CD4-positive, alpha-beta T cell treated with Interleukin-6 for 4 hours (primary cell): ENCODE results near the gene ITGB2.
A peak's percentile ranks its signal among the peaks of the same experiment; 100 is the strongest.

Experiments used
- DNase-seq: peaks from one replicate; pipeline ENCODE4 v3.0.0-alpha.2; 2020; ENCODE audit warnings: mixed read lengths

Gene ITGB2

DNA sequence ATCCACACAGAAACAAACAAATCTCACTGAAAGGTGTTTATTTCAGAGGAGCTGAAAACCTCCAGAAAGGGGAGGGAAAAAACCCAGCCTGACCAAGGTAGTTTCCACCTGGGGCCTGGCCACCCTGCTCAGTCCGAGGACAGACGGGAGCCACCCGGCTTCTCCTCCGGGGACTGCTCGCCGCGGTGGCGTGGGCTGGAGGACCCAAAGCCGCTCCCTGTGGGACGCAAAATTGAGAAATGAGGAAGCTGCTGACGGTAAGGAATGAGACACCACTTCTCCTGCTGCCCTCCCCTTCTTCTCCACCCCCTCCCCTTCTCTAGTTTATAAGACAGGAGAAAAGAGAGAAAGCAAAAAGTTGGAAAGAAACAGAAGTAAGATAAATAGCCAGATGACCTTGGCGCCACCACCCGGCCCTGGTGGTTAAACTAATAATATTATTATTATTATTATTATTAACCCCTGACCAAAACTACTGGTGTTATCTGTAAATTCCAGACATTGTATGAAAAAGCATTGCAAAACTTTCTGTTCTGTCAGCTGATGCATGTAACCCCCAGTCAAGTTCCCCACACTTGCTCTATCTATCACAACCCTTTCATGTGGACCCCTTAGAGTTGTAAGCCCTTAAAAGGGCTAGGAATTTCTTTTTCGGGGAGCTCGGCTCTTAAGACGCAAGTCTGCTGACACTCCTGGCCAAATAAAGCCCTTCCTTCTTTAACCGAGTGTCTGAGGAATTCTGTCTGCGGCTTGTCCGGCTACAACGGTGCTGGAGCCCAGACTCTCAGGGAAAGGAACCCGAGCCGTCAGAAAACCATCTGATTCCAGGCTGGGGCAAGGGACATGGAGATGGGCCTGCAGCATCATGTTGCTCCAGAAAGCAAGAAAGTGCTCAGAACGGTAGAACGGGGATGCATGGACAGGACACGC, 12.5 kb downstream of the ITGB2 start:
- DNase-seq = no peak

DNA sequence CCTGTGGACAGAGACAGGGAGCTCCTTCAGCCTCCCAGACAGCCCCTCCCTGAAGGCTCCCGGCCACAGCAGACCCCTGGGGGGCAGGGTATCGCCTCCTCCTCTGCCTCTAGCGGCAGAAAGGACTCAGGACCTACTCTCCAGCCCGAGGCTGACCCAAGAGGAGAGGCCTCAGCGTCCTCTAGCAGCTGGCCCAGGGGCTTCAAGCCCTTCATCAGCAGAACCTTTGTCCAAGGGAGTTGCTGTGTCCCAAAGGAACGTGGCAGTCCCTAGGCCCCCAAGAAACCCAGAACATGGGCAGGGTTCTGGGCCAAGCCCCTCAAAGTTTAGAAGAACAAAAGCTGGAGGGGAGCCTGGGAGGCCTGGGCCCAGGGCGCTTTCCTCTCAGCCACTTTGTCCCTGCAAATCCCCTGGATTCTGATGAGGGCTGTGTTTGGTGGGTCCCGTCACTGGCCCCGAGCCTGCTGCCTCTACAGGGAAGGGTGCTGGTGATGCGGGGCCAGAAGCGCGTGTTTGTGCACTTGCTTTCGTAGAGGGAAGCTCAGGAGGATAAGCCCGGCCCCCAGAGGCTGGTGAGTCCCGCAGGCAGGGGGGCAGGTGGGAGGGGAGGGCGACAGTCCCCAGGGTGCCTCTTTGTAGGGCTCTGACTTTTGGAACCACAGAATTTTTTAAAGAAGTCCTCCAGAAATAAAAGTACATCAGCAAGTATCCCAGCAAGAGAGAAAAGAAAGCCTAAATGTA, 13.3 kb downstream of the ITGB2 start:
- DNase-seq = peak; percentile 20

DNA sequence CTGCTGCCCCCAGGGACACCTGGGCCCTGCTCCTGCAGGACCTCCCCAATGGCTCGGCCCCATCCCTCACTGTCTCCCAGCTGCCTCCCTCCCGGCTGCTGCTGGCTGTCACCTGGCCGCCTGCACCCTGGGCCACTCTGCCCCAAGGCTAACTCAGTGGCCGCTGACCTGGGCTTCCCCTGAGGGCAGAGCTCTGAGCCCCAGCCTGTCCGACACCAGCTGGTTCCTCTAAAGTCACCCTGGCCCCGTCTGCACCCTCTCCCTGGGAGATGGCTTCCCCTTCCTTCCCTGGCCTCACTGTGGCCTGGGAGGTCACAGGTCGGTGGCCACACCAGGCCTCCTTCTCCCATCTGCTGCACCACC, 15.0 kb downstream of the ITGB2 start:
- no peak for DNase-seq

DNA sequence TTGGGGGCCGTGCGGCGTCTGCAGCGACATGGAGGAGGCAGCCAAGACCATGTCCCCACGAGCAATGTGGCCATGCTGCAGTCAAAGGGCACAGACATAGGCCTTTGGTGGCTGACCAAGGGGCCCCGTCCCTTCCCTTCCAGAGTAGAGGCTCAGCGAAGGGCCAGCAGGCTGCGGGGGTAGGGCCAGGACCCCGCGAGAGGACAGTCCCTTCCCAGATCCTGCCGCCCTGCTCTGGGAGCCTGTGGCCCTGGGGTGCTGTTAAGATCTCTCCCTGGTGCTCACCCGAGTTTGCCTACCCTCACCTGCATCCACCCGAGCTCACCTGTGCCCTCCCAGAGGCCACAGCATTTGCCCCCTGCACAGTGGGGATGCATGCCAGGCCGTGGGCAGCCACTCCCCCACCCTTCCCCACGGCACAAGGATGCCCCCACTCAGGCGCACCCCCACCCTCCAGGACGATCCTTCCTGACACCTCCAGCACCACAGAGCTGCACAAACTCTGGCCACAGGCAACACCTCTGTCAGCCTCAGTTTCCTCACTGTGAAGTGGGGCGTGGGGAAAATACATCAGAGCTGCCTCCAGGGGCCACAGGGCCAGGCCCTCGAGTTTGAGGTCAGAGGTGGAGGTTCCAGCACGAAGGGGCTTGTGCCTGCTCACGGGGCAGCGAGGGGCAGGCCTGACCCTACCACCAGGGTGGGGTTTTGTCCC, 15.5 kb downstream of the ITGB2 start:
- DNase-seq = no peak

DNA sequence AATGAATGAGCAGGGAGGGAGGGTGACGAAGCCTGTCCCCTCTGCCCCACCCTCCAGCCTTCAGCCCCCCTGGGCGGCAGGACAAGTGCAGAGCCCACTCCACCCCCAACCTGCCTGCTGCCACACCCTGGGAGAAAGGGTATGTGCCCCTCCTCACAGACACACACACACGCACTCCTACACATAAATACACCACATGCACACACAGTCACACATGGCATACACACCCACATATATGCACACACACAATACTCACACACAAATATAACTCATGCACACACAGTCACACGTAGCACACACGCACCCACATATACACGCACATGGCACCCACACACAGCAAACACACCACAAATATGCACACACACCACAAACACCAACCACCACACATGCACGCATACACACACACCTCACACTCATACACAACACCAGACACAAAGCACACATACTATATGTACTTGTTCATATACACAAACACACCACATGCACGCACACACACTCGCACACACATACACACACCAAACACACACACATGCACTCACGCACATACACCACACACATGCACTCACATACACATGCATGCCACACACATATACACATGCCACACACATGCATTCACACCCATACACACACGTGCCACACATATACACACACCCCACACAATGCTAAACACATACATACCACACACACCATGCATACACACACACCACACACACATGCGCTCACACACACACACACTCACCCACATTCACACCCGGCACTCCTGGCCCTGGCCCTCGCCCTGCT, 16.4 kb downstream of the ITGB2 start:
- no peak for DNase-seq

DNA sequence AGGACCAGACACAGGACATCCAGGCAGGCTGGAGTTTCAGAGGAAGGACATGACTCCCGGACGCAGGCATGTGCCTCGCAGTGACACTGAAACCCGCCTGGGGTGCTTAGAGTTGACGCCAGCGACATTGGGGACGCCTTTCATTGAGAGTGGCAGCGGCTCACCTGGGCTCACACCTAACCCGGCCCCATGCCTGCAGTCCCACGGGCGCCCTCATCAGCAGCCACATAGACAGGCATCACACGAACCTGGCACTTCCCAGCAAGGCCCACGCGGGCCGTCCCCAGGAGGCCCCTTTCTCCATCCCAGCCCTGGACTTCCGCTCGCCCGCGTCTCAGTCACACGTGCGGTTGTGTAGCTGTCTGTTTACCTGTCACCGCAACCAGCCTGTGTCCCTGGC, 17.0 kb downstream of the ITGB2 start:
- DNase-seq = no peak

DNA sequence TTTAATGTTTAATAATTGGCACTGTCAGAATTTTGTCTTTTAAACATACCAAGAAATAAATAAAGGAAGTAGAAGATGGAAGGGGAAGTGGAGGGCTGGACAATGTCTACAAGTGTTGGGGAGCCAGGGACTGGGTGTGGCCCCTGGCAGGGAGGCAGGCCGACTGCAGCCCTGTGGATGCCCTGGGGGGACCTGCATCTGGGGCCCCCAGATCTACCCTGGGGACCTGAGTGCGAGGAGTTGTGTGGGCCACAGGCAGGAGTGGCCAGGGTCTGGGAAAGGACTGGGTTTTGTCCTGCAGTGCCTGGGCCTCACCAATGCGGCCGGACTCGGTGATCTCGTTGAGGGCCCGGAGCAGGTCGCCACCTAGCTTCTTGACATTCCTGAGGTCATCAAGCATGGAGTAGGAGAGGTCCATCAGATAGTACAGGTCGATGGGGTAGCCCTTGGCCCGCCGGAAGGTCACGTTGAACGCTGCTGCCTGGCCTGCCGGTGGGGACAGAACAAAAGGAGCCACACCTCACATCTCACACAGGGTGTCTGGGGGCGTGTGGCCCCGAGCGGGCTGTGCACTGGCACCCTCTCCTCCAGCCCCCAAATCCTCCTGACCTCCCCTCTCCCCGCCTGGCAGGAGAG, 17.5 kb downstream of the ITGB2 start:
- no peak for DNase-seq

DNA sequence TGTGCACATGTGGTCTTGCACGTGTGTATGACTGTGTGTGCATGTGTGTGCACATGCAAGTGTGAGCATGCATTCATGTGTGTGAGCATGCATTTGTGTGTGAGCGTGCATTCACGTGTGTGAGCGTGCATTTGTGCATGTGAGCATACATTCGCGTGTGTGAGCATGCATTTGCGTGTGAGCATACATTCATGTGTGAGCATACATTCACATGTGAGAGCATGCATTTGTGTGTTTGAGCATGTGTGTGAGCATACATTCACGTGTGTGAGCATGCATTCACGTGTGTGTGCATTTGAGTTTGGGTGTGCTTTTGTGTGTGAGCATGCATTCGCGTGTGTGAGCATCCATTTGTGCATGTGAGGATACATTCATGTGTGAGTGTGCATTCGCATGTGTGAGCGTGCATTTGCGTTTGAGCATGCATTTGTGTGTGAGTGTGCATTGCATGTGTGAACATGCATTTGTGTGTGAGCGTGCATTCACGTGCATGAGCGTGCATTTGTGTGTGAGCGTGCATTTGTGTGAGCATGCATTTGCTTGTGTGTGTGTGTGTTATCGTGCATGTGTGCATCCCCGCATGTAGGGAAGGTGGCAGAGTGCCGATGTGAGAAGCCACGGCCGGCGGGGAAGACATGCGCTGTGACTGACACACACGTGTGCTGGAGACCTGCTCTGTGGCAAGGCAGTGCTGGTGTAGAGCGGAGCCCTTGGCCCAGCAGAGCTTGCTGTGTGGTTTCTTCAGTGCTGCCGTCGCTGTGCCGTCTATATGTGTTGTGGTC, 18.2 kb downstream of the ITGB2 start:
- DNase-seq = no peak

DNA sequence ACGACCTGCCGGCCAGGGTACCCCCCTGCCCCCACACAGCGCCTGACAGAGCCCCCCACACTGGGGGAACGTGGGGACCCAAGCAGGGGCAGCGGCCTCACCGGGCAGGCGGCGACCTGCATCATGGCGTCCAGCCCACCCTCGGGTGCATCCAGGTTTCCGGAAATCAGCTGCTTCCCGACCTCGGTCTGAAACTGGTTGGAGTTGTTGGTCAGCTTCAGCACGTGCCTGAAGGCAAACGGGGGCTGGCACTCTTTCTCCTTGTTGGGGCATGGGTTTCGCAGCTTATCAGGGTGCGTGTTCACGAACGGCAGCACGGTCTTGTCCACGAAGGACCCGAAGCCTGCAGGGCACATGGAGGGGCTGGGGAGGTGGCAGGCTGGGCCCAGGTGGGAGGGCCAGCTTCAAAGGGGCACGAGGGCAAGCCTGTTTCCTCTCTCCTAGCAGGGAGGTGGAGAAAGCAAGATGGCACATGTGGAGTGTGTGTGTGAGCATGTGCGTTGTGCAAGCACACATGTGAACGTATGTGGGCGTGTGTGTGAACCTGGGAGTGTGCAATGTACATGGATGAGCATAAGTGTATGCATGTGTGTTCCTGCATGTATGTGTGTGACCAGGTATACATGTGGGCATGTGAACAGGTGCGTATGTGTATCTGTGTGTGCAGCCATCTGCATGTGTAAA, 19.2 kb downstream of the ITGB2 start:
- no peak for DNase-seq

DNA sequence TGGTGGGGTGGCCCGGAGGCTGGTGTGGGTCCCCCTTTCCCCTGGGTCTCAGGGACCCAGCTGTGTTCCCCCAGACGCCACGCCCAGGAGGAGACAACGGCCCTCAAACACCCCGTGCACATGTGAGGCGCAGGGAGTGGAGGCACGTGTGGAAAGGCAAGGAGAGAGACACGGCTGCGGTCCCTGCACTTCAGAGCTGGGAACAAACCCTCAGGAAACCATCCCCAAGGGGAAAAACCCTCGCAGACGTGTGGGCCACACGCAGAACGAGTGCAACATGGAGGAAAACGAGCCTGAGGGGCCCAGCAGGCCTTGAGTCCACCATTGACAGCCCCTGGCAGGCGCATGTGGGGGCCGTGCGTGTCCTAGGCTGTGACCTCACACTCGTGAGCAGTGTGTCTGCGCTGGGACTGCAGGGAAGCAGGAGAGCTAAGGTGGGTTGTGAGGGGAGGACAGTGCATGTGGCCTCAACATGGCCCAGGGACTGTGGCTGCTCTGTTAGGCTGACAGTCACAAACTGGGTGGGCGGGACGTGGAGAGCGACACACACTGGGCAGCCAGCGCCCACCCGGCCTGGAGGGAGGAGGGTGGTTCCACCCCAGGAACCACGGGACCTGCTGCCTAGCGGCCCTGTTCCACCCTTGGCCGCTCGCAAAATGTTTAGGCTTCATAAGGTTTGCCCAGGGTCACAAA, 20.0 kb downstream of the ITGB2 start:
- DNase-seq = no peak

DNA sequence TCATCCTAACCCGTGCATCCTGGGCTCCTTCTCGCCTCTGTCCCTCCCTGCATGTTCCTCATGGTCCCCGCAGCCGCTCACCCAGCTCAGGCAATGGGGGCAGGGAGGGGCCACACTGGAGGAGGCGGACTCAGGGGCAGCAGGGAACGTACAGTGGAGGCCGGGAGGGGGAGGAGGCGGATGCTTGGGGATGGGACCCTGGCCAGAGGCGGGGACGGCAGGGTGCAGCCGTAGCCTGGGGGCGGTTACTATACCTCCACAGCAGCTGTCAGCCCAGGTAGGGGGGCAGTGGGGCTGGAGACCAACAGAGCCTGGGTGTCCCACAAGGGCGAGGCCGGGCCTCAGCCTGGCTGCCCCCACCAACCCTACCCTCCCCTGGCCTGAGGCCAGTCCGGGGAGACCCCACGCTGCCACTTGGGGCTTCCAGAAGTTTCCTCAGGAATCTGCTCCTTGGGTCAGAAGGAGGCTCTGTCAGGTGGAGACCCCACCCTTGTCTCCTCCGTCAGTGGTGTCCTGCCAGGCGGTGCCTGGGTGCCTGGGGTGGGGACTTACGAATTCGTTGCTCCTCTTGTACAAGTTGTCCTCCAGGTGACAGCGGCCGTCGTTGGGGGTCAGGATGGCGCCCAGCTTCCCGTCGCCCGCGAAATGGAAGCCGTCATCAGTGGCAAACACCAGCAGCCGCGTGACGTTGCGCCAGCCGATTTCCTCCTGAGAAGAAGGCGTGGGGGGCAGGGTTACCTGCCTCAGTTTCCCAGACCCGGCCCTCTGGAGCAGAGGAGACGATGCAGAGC, 20.7 kb downstream of the ITGB2 start:
- no peak for DNase-seq

DNA sequence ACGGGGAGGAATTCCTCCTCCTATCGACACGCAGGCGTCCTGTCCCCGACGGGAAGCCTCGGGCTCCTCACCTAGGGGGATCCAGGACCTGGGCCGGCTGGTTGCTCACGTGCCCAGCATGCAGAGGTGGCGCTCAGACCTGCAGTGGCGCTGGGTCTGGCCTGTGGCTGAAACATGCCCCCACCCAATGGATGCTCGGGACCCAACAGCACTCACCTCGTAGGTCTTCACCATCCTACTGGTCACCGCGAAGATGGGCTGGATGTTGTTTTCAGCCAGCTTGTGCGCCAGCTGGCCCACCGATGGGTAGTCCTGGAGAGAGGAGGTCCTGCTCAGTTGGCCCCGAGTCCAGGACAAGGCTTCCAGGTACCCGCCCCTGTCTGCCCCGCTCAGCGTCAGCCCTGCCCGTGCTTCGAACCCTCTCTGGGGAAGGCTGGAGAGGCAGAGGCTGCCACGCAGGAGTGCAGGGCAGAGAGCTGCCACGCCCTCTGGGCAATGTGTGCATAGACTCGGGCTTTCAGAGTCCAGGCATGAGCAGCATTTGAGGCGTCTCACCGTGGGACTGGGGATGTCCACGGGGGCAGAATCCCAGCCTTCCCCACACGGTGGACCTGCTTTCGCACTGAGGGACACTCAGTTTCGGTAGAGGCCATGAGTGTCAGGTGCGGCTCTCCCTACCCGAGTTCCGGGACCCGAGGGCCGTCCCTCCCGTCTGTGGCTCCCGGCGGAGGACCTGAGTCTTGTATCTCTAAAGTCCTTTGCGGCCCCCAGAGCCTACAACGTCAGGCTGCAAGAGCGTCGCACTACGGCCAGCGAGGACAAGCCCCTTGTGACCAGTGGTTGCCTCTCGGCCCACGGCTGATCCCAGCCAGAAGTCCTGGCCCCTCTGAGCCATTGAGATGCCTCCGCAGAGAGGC, 21.6 kb downstream of the ITGB2 start:
- DNase-seq = no peak

DNA sequence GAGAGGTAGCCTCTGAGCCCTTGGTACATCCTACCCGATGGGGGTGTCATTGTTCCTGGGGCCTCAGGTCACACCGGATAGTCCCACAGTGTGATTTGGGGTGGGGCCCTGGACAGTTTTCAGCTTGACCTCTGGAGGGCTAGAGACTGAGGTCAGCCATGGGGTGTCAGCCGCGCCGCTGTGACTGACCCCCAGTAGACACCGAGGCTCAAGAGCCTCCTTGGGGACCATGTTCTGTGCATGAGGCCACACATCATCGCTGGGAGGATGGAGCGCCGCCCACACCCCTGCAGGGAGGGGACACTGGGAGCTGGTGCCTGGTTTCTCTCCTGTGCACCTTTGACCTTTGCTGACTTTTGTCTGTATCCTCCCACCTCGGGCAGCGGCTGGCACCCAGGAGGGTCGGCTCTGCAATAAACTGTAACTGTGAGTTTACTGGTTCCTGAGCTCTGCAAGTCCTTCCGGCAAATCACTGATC, 22.6 kb downstream of the ITGB2 start:
- DNase-seq = no peak

DNA sequence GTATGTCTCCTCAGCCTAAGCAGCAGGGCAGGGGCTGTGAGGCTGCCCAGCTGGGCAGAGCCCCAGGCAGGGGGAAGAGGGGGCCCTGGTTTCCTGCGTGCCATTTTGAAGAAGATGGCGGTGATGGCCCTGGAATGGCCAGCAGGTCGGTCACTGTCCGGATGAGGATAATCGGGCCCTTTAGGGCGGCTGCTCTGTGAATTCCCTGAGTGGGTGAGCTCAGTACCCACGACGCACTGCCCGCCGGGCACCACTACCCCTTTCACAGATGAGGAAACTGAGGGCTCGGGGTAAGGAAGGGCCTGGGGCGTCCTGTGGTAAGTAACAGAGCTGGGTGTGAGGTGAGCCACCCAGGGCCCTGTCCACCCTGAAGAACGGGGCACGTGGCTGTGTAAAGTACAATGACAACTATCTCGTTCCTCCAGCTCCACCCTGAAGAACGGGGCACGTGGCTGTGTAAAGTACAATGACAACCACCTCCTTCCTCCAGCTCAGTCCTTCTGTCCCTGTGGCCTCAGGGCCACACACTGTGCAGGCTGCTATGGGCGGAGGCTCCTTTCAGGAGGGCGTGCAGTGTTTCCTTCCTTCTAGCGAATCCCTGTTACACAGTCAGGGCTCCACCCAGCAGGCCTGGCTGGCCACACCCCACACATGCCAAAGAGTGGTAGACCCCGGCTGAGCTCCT, 23.2 kb downstream of the ITGB2 start:
- no peak for DNase-seq

DNA sequence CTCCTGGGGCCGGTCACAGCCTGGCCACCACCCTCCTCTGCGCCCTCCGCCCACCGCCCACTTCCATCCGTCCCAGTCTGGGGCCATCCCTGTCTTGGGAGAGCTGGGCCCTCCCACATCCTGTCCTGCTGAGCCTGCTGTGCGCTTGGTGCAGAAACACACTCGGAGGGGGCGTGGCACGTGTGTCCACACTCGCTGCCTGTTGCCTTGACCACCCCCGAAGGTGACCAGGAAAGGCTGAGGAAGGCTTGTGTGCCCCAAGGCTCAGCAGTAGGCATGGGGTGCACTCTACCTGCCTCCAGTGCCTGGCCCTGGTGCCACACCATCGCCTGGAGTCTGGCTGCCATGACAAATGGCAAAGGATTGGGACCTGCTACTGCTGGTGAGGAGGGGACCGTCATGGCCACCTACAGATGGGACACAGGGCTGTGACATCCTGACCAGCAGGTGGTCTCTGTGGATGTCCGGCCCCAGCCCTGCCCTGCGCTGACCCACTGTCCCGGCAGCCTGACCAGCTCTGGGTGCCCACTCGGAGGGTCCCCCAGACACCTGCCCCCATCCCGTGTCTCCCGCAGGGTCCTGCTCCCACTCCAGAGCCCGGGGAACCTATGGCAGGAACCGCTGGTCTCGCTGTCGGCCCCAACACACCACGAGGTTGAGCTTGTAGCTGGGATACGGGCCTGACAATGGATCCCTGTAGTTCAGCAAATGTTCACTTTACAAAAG, 24.0 kb downstream of the ITGB2 start:
- no peak for DNase-seq

DNA sequence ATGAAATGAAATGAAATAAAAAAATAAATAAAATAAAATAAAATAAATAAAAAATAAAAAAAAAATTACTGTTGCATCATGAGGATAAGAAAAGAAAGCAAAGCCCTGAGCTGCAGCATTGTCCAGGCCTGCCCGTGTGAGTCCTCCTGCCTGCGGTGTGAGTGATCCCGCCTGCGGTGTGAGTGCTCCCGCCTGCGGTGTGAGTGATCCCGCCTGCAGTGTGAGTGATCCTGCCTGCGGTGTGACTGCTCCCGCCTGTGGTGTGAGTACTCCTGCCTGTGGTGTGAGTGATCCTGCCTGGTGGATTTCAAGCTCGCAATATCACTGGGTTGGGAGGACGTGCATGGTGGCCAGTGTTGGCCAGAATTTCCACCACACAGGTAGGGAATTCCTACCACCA, 24.8 kb downstream of the ITGB2 start:
- DNase-seq = no peak
